CD4-positive, CD25-positive, alpha-beta regulatory T cell (primary cell): ENCODE results near the gene KAZN. TPM values are rescaled to one million over a fixed set of nuclear protein-coding genes. Genes with fewer than 3 reads are reported as not detected.

Experiments
- ATAC-seq, 2 donors: fragments of 150-1000 bp; cut with Tn5 transposase; one replicate each; pipeline ENCODE4 v1.10.0; 2021; ENCODE audit warnings: low read depth in 2 of 2, moderate number of reproducible peaks in 2 of 2, moderate library complexity in 1 of 2
- DNase-seq, 3 donors: peaks; one replicate each; pipeline versions ENCODE4 v3.0.0 to v3.0.0-alpha.2; 2012 to 2022; ENCODE audit warnings: mixed read lengths in 1 of 3
- H3K27ac ChIP-seq: one replicate; pipeline ENCODE4 v1.7.0; 2013; ENCODE audit warnings: mild to moderate bottlenecking, low read length; ENCODE audit not compliant: insufficient read depth, poor library complexity, severe bottlenecking
- H3K27me3 ChIP-seq: one replicate; pipeline ENCODE4 v1.7.0; 2013; ENCODE audit warnings: low read length; ENCODE audit not compliant: control insufficient read depth, insufficient read depth
- H3K36me3 ChIP-seq: one replicate; pipeline ENCODE4 v1.7.0; 2013; ENCODE audit warnings: mild to moderate bottlenecking, low read length, moderate library complexity; ENCODE audit not compliant: control insufficient read depth, insufficient read depth
- H3K4me1 ChIP-seq: 2 replicates; pipeline ENCODE4 v1.7.0; 2013; ENCODE audit warnings: mild to moderate bottlenecking, low read length; ENCODE audit not compliant: insufficient read depth, control insufficient read depth, poor library complexity, severe bottlenecking
- H3K4me3 ChIP-seq: one replicate; pipeline ENCODE4 v1.7.0; 2013; ENCODE audit warnings: low read depth, mild to moderate bottlenecking, low read length, moderate library complexity
- H3K9me3 ChIP-seq, 2 experiments: 1 replicate in 1 of 2; 2 replicates in 1 of 2; pipeline ENCODE4 v1.7.0; 2013; ENCODE audit warnings: low read length in 2 of 2, mild to moderate bottlenecking in 1 of 2, moderate library complexity in 1 of 2; ENCODE audit not compliant: control insufficient read depth in 2 of 2
- H3K27ac Mint-ChIP-seq, 3 donors: one replicate each; pipeline ENCODE4 v1.8.0; 2020 to 2022; ENCODE audit warnings: mild to moderate bottlenecking in 3 of 3, mixed read lengths in 3 of 3, moderate library complexity in 2 of 3
- H3K27me3 Mint-ChIP-seq: one replicate; pipeline ENCODE4 v1.8.0; 2022; ENCODE audit warnings: mild to moderate bottlenecking, mixed read lengths
- H3K36me3 Mint-ChIP-seq: one replicate; pipeline ENCODE4 v1.8.0; 2020; ENCODE audit warnings: mixed read lengths
- H3K4me1 Mint-ChIP-seq, 4 donors: one replicate each; pipeline ENCODE4 v1.8.0; 2020 to 2022; ENCODE audit warnings: mixed read lengths in 4 of 4, mild to moderate bottlenecking in 1 of 4
- H3K4me3 Mint-ChIP-seq, 4 donors: one replicate each; pipeline ENCODE4 v1.8.0; 2020 to 2022; ENCODE audit warnings: mild to moderate bottlenecking in 4 of 4, mixed read lengths in 4 of 4, moderate library complexity in 3 of 4
- H3K9me3 Mint-ChIP-seq, 7 donors: one replicate each; pipeline ENCODE4 v1.8.0; 2020 to 2022; ENCODE audit warnings: mixed read lengths in 7 of 7, mild to moderate bottlenecking in 3 of 7, moderate library complexity in 2 of 7
- polyA plus RNA-seq, 4 donors: library from polyadenylated mRNA; unstranded; fragments of 300-500 nt; fragmentation: Illumina TruSeq; gene quantifications; one replicate each; pipeline ENCODE4 v1.2.3, GENCODE V29; 2021
- total RNA-seq: library from RNA; stranded (reverse); gene quantifications from one replicate; pipeline ENCODE4 v1.2.3, GENCODE V29; 2022

KAZN gene
- total and polyA plus RNA-seq, 5 donors from 2014 or later, result not detected

GRCh38 chr1:14760780-14761179, 162.3 kb downstream of the KAZN start:
- H3K4me3 Mint-ChIP-seq, result no peak overlapping the region
- H3K36me3 Mint-ChIP-seq, result no peaks in the 10 kb centered on the region
- no peak overlapping the region for H3K27ac ChIP-seq
- H3K36me3 ChIP-seq, result no peaks in the 10 kb centered on the region
- H3K27me3 Mint-ChIP-seq, result no peaks in the 10 kb centered on the region
- no peaks in the 10 kb centered on the region for H3K4me1 ChIP-seq
- DNase-seq (no peak), ATAC-seq (no peak)
- H3K4me1 Mint-ChIP-seq, result no peaks in the 10 kb centered on the region
- peak overlapping the region in 1 of 3 donors; percentile 49 for H3K27ac Mint-ChIP-seq
- peaks cover 0 to 3% (median 0%) of the 10 kb centered on the region in 7 donors for H3K9me3 Mint-ChIP-seq
- H3K27me3 ChIP-seq, result no peaks in the 10 kb centered on the region
- H3K4me3 ChIP-seq, result no peak overlapping the region
- no peaks in the 10 kb centered on the region for H3K9me3 ChIP-seq

GRCh38 chr1:14761291-14762153, 163.0 kb downstream of the KAZN start:
- no peaks in the 10 kb centered on the region for H3K36me3 ChIP-seq
- Mint-ChIP-seq H3K36me3 (no peaks in the 10 kb centered on the region), H3K4me1 (no peaks in the 10 kb centered on the region), H3K27me3 (no peaks in the 10 kb centered on the region), H3K4me3 (no peak overlapping the region), H3K27ac (no peak overlapping the region), H3K9me3 (peaks cover 0 to 3% (median 0%) of the 10 kb centered on the region in 7 donors)
- no peak overlapping the region for H3K27ac ChIP-seq
- H3K4me3 ChIP-seq, result no peak overlapping the region
- no peaks in the 10 kb centered on the region for H3K9me3 ChIP-seq
- H3K27me3 ChIP-seq, result no peaks in the 10 kb centered on the region
- DNase-seq (no peak), ATAC-seq (no peak)
- H3K4me1 ChIP-seq, result no peaks in the 10 kb centered on the region

GRCh38 chr1:14763977-14764376, 165.5 kb downstream of the KAZN start:
- H3K27me3 ChIP-seq, result no peaks in the 10 kb centered on the region
- H3K4me3 ChIP-seq, result no peak overlapping the region
- H3K4me3 Mint-ChIP-seq, result no peak overlapping the region
- H3K4me1 Mint-ChIP-seq, result no peaks in the 10 kb centered on the region
- no peak for DNase-seq
- no peaks in the 10 kb centered on the region for H3K36me3 ChIP-seq
- no peaks in the 10 kb centered on the region for H3K27me3 Mint-ChIP-seq
- peaks cover 0 to 3% (median 0%) of the 10 kb centered on the region in 7 donors for H3K9me3 Mint-ChIP-seq
- no peaks in the 10 kb centered on the region for H3K36me3 Mint-ChIP-seq
- H3K27ac Mint-ChIP-seq, result no peak overlapping the region
- no peak overlapping the region for H3K27ac ChIP-seq
- no peaks in the 10 kb centered on the region for H3K9me3 ChIP-seq
- H3K4me1 ChIP-seq, result no peaks in the 10 kb centered on the region
- no peak for ATAC-seq

- Histone ChIP-seq H3K9me3 (no peaks in the 10 kb centered on the region), H3K4me1 (no peaks in the 10 kb centered on the region), H3K27ac (no peak overlapping the region), H3K36me3 (no peaks in the 10 kb centered on the region), H3K4me3 (no peak overlapping the region), H3K27me3 (no peaks in the 10 kb centered on the region)
- DNase-seq, result no peak
- Mint-ChIP-seq H3K36me3 (no peaks in the 10 kb centered on the region), H3K4me3 (no peak overlapping the region), H3K4me1 (no peaks in the 10 kb centered on the region), H3K27me3 (no peaks in the 10 kb centered on the region), H3K9me3 (peaks cover 0 to 3% (median 0%) of the 10 kb centered on the region in 7 donors), H3K27ac (no peak overlapping the region)
- ATAC-seq, result no peak
Observed at GRCh38 chr1:14765773-14766172, 167.3 kb downstream of the KAZN start.

GRCh38 chr1:14767075-14767474, 168.6 kb downstream of the KAZN start:
- no peaks in the 10 kb centered on the region for H3K4me1 Mint-ChIP-seq
- H3K36me3 Mint-ChIP-seq, result no peaks in the 10 kb centered on the region
- H3K36me3 ChIP-seq, result no peaks in the 10 kb centered on the region
- H3K27me3 ChIP-seq, result no peaks in the 10 kb centered on the region
- no peak overlapping the region for H3K4me3 ChIP-seq
- H3K27ac ChIP-seq, result no peak overlapping the region
- no peak for ATAC-seq
- DNase-seq, result no peak
- H3K27ac Mint-ChIP-seq, result no peak overlapping the region
- H3K4me3 Mint-ChIP-seq, result no peak overlapping the region
- H3K9me3 Mint-ChIP-seq, result no peaks in the 10 kb centered on the region
- H3K4me1 ChIP-seq, result no peaks in the 10 kb centered on the region
- H3K27me3 Mint-ChIP-seq, result no peaks in the 10 kb centered on the region
- no peaks in the 10 kb centered on the region for H3K9me3 ChIP-seq

- Mint-ChIP-seq H3K9me3 (no peaks in the 10 kb centered on the region), H3K4me1 (no peaks in the 10 kb centered on the region), H3K4me3 (no peak overlapping the region), H3K27ac (no peak overlapping the region), H3K36me3 (no peaks in the 10 kb centered on the region), H3K27me3 (no peaks in the 10 kb centered on the region)
- no peak for DNase-seq
- no peaks in the 10 kb centered on the region for H3K27me3 ChIP-seq
- H3K4me3 ChIP-seq, result no peak overlapping the region
- H3K36me3 ChIP-seq, result no peaks in the 10 kb centered on the region
- no peak overlapping the region for H3K27ac ChIP-seq
- H3K4me1 ChIP-seq, result no peaks in the 10 kb centered on the region
- ATAC-seq, result no peak
- H3K9me3 ChIP-seq, result no peaks in the 10 kb centered on the region
Observed at GRCh38 chr1:14768582-14769304, 170.3 kb downstream of the KAZN start.

GRCh38 chr1:14769486-14770274, 171.2 kb downstream of the KAZN start:
- ATAC-seq (no peak), DNase-seq (no peak)
- no peaks in the 10 kb centered on the region for H3K9me3 ChIP-seq
- H3K4me1 Mint-ChIP-seq, result no peaks in the 10 kb centered on the region
- no peaks in the 10 kb centered on the region for H3K36me3 Mint-ChIP-seq
- H3K4me3 Mint-ChIP-seq, result no peak overlapping the region
- no peaks in the 10 kb centered on the region for H3K4me1 ChIP-seq
- H3K27me3 ChIP-seq, result no peaks in the 10 kb centered on the region
- no peak overlapping the region for H3K4me3 ChIP-seq
- no peaks in the 10 kb centered on the region for H3K27me3 Mint-ChIP-seq
- H3K27ac ChIP-seq, result no peak overlapping the region
- no peak overlapping the region for H3K27ac Mint-ChIP-seq
- H3K9me3 Mint-ChIP-seq, result no peaks in the 10 kb centered on the region
- no peaks in the 10 kb centered on the region for H3K36me3 ChIP-seq
